Measurements from ENCODE around the gene HABP2. TPM values are rescaled to one million over a fixed set of nuclear protein-coding genes. Genes with fewer than 3 reads are reported as not detected.

HABP2 gene
- polyA plus RNA-seq, 1 donor from 2014 or later, result not detected

- no peaks in the 10 kb centered on the region for H3K27me3 ChIP-seq (ENCODE audit: insufficient read depth, low read depth, low read length)
- H3K4me3 ChIP-seq (ENCODE audit: low read length), result no peak overlapping the region
- H3K4me2 ChIP-seq (ENCODE audit: low read length), result no peak overlapping the region
- H3F3A ChIP-seq (ENCODE audit: insufficient read depth, low read length, poor library complexity, severe bottlenecking), result no peaks in the 10 kb centered on the region
- no peak overlapping the region for H2AFZ ChIP-seq (ENCODE audit: low read depth, low read length)
- TF ChIP-seq REST (IDR thresholded peaks at IDR 0.05; ENCODE audit: borderline replicate concordance), result no peak
- no peak for TF ChIP-seq RAD21 (conservative IDR thresholded peaks at IDR 0.05)
- TF ChIP-seq TAF1 (IDR thresholded peaks at IDR 0.05; ENCODE audit: low read depth), result no peak
- no peak for TF ChIP-seq MXI1 (conservative IDR thresholded peaks at IDR 0.05; ENCODE audit: poor library complexity, severe bottlenecking)
- no peak for TF ChIP-seq EZH2 (IDR thresholded peaks at IDR 0.05; ENCODE audit: borderline replicate concordance, insufficient read depth, low read length, poor library complexity, severe bottlenecking)
- TF ChIP-seq CTCF (IDR thresholded peaks at IDR 0.05; ENCODE audit: poor library complexity, severe bottlenecking), result no peak
- no peak for TF ChIP-seq SMC3 (conservative IDR thresholded peaks at IDR 0.05; ENCODE audit: poor library complexity)
- TF ChIP-seq EP300 (conservative IDR thresholded peaks at IDR 0.05; ENCODE audit: poor library complexity, severe bottlenecking), result no peak
- no peak for TF ChIP-seq POLR2AphosphoS5 (IDR thresholded peaks at IDR 0.05)
- H4K20me1 ChIP-seq (ENCODE audit: insufficient read depth), result no peaks in the 10 kb centered on the region
- H3K9me3 ChIP-seq (ENCODE audit: low read length), result no peaks in the 10 kb centered on the region
- no peak overlapping the region for H3K9ac ChIP-seq (ENCODE audit: low read length)
- H3K27ac ChIP-seq (ENCODE audit: low read length), result no peak overlapping the region
- H3K36me3 ChIP-seq (ENCODE audit: insufficient read depth, low read length), result no peaks in the 10 kb centered on the region
- no peaks in the 10 kb centered on the region for H3K79me2 ChIP-seq (replicated peaks; ENCODE audit: insufficient read depth, low read length)
- H3K9me2 ChIP-seq (ENCODE audit: insufficient read depth, low read length), result no peaks in the 10 kb centered on the region
These were observed 27.1 kb upstream of the HABP2 start for GRCh38 chr10:113525713-113526112.

- Histone ChIP-seq H2AFZ (ENCODE audit: low read depth, low read length) (no peak overlapping the region), H4K20me1 (ENCODE audit: insufficient read depth) (no peaks in the 10 kb centered on the region), H3K27ac (ENCODE audit: low read length) (no peak overlapping the region), H3K4me3 (ENCODE audit: low read length) (no peak overlapping the region), H3K36me3 (ENCODE audit: insufficient read depth, low read length) (no peaks in the 10 kb centered on the region), H3F3A (ENCODE audit: insufficient read depth, low read length, poor library complexity, severe bottlenecking) (no peaks in the 10 kb centered on the region), H3K9me2 (ENCODE audit: insufficient read depth, low read length) (no peaks in the 10 kb centered on the region), H3K9me3 (ENCODE audit: low read length) (no peaks in the 10 kb centered on the region), H3K27me3 (ENCODE audit: insufficient read depth, low read depth, low read length) (no peaks in the 10 kb centered on the region), H3K4me2 (ENCODE audit: low read length) (no peak overlapping the region), H3K79me2 (replicated peaks; ENCODE audit: insufficient read depth, low read length) (no peaks in the 10 kb centered on the region), H3K9ac (ENCODE audit: low read length) (no peak overlapping the region)
- TF ChIP-seq RAD21 (conservative IDR thresholded peaks at IDR 0.05) (no peak), POLR2AphosphoS5 (IDR thresholded peaks at IDR 0.05) (no peak), REST (IDR thresholded peaks at IDR 0.05; ENCODE audit: borderline replicate concordance) (no peak), EZH2 (IDR thresholded peaks at IDR 0.05; ENCODE audit: borderline replicate concordance, insufficient read depth, low read length, poor library complexity, severe bottlenecking) (no peak), SMC3 (conservative IDR thresholded peaks at IDR 0.05; ENCODE audit: poor library complexity) (no peak)
These were observed 25.5 kb upstream of the HABP2 start for GRCh38 chr10:113527211-113527906.
